Naive thymus-derived CD4-positive, alpha-beta T cell (primary cell): ENCODE data around the gene PADI2. TPM values are rescaled to one million over a fixed set of nuclear protein-coding genes. Genes with fewer than 3 reads are reported as not detected.
A peak's percentile ranks its signal among the peaks of the same experiment; 100 is the strongest.

Experiments used
- ATAC-seq: fragments of 150-1000 bp; cut with Tn5 transposase; 2 replicates; pipeline ENCODE4 v1.10.0; 2021; ENCODE audit warnings: mild to moderate bottlenecking, moderate library complexity
- CTCF ChIA-PET: fragments of 350-600 bp; sonication (Branson Sonifier 250); formaldehyde crosslinking; loops from one replicate; lab custom pipeline; 2021; ENCODE audit warnings: antibody characterized with exemption; lab: Charles Lee
- POLR2A ChIA-PET: fragments of 350-600 bp; sonication (Branson Sonifier 250); formaldehyde crosslinking; loops from one replicate; lab custom pipeline; 2021; ENCODE audit warnings: antibody characterized with exemption, inconsistent platforms; lab: Charles Lee
- DNase-seq, 9 donors: peaks; one replicate each; pipeline versions ENCODE4 v3.0.0 to v3.0.0-alpha.2; 2020 to 2022; ENCODE audit warnings: mixed read lengths in 1 of 9
- H3K27ac ChIP-seq: one replicate; pipeline ENCODE4 v1.7.0; 2013; ENCODE audit warnings: mild to moderate bottlenecking, low read depth, low read length, moderate library complexity
- H3K27me3 ChIP-seq, 2 donors: one replicate each; pipeline ENCODE4 v1.7.0; 2013; ENCODE audit warnings: low read length in 2 of 2, mild to moderate bottlenecking in 2 of 2, moderate library complexity in 2 of 2; ENCODE audit not compliant: control insufficient read depth in 2 of 2, insufficient read depth in 2 of 2
- H3K36me3 ChIP-seq, 3 experiments: 1 replicate in 2 of 3; 2 replicates in 1 of 3; pipeline ENCODE4 v1.7.0; 2013; ENCODE audit warnings: low read length in 3 of 3, mild to moderate bottlenecking in 3 of 3, moderate library complexity in 1 of 3; ENCODE audit not compliant: insufficient read depth in 3 of 3, control insufficient read depth in 2 of 3
- H3K4me1 ChIP-seq, 2 donors: one replicate each; pipeline ENCODE4 v1.7.0; 2013; ENCODE audit warnings: low read length in 2 of 2, mild to moderate bottlenecking in 2 of 2, moderate library complexity in 1 of 2; ENCODE audit not compliant: control insufficient read depth in 2 of 2, insufficient read depth in 2 of 2
- H3K4me3 ChIP-seq: 2 replicates; pipeline ENCODE4 v1.7.0; 2013; ENCODE audit warnings: mild to moderate bottlenecking, low read length
- H3K9me3 ChIP-seq, 3 experiments: 1 replicate in 2 of 3; 2 replicates in 1 of 3; pipeline ENCODE4 v1.7.0; 2013; ENCODE audit warnings: low read length in 3 of 3; ENCODE audit not compliant: control insufficient read depth in 2 of 3
- H3K27ac Mint-ChIP-seq, 9 donors: one replicate each; pipeline ENCODE4 v1.8.0; 2020 to 2022; ENCODE audit warnings: mixed read lengths in 9 of 9, mild to moderate bottlenecking in 8 of 9, moderate library complexity in 5 of 9, inconsistent platforms in 2 of 9
- H3K27me3 Mint-ChIP-seq, 5 donors: one replicate each; pipeline ENCODE4 v1.8.0; 2021 to 2022; ENCODE audit warnings: mixed read lengths in 5 of 5, mild to moderate bottlenecking in 1 of 5
- H3K36me3 Mint-ChIP-seq, 5 donors: one replicate each; pipeline ENCODE4 v1.8.0; 2020 to 2022; ENCODE audit warnings: mixed read lengths in 5 of 5, mild to moderate bottlenecking in 3 of 5, inconsistent platforms in 1 of 5
- H3K4me1 Mint-ChIP-seq, 7 donors: one replicate each; pipeline ENCODE4 v1.8.0; 2020 to 2022; ENCODE audit warnings: mixed read lengths in 7 of 7, mild to moderate bottlenecking in 3 of 7, inconsistent platforms in 1 of 7
- H3K4me3 Mint-ChIP-seq, 10 donors: one replicate each; pipeline ENCODE4 v1.8.0; 2020 to 2022; ENCODE audit warnings: mild to moderate bottlenecking in 10 of 10, mixed read lengths in 10 of 10, moderate library complexity in 6 of 10, inconsistent platforms in 2 of 10
- H3K9me3 Mint-ChIP-seq, 11 donors: one replicate each; pipeline ENCODE4 v1.8.0; 2020 to 2022; ENCODE audit warnings: mixed read lengths in 11 of 11, mild to moderate bottlenecking in 4 of 11, inconsistent platforms in 1 of 11, moderate library complexity in 1 of 11
- intact Hi-C, 2 donors: fragments of 100-400 bp; cut with micrococcal nuclease; formaldehyde crosslinking; loops; one replicate each; pipeline ENCODE4 v1.15.1; 2023
- polyA plus RNA-seq, 2 donors: library from polyadenylated mRNA; unstranded; fragments of 300-500 nt; fragmentation: Illumina TruSeq; gene quantifications; one replicate each; pipeline ENCODE4 v1.2.3, GENCODE V29; 2021
- total RNA-seq, 6 experiments: library from RNA in 5 of 6; stranded (reverse) in 5 of 6; gene quantifications; 1 replicate in 5 of 6; 2 replicates in 1 of 6; pipeline ENCODE4 v1.2.3 and lab custom pipeline; 2021 to 2026

Gene PADI2
- total and polyA plus RNA-seq, 7 experiments from 2014 or later: 0.08 to 11.2 (median 0.12) TPM; not detected in 2

DNA sequence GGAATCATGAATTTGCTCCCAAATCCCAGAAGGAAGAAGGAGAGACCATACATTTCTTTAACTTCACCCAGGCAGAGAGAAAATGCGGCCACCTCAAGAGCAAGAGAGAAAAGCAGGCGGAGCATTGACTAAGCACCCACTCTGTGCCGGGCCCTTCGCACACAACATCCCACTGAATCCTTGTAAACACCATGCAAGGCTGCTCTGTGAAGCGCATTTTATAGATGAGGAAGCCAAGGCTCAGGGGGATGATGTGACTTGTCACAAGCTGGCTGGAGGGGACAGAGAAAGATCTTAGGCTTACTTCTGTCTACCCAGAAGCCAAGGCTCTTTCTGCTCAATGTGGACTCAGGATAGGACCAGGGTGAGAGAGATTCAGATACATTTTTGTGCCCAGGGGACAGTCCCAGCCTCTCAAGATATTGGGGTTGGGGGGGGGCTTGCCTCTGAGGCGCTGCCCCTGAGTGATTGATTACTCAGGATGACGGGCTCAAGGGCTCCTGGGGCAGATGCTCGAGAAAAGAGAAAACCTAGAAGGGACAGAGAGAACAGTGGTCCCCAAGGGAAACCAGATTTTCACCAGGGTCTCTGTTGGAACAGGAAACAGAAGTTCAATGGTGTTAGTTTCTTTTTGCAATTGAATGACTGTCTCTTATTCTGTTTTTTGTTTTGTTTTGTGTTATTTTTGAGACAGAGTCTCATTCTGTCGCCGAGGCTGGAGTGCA, 19.5 kb downstream of the PADI2 start:
- no peak overlapping the region for H3K27ac ChIP-seq
- Mint-ChIP-seq H3K27me3 (peaks cover 0 to 3% (median 0%) of the 10 kb centered on the region in 5 donors), H3K9me3 (no peaks in the 10 kb centered on the region), H3K36me3 (no peaks in the 10 kb centered on the region), H3K4me1 (peaks cover 0 to 3% (median 0%) of the 10 kb centered on the region in 7 donors), H3K27ac (no peak overlapping the region), H3K4me3 (no peak overlapping the region)
- H3K27me3 ChIP-seq: no peaks in the 10 kb centered on the region
- no peaks in the 10 kb centered on the region for H3K36me3 ChIP-seq
- no peak overlapping the region for H3K4me3 ChIP-seq
- ChIA-PET POLR2A (no interaction called here), CTCF (no interaction called here)
- H3K4me1 ChIP-seq: no peaks in the 10 kb centered on the region
- no peaks in the 10 kb centered on the region for H3K9me3 ChIP-seq
- intact Hi-C loops: no loop called here
- ATAC-seq: no peak
- no peak for DNase-seq

DNA sequence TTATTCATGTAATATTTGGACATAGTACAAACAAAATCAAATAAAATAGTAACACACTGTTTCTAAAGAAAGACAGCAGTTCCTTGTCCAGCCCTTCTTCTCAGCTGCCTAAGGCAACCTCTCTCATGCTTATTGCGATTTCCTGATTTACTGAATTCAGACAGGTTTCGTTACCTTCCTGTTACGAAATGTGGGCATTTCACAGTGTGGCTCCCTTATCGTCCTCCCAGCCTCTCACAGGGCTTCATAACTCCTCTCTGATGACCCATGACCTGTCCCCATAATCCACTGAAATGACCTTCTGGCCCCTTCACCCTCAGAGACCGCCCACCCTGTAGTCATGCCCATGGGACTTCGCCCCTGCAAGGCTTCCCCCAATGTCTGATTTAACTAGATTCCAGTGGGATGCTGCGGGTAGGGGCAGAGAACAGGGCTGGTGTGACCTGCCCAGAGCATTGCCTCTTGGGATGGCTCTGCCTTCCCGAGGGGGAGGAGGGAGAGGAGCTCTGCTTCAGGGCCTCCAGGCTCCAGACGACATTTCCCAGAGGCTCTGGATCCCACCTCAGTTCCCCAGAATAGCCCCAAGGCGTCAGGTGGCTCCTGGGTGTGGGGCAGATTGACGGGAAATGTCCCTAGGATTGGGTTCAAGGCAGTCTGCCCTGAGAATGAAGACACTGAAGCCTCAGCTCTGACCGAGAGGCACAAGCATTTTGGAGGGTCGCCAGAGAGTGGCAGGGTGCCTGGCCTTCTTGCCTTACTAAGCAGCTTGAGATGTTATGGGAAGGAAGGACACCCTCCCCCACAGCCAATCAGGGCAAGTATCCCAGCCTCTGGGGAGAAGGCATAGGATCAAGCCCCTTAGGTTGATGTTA, 20.6 kb downstream of the PADI2 start:
- Histone ChIP-seq H3K4me1 (no peaks in the 10 kb centered on the region), H3K4me3 (no peak overlapping the region), H3K27me3 (no peaks in the 10 kb centered on the region), H3K36me3 (no peaks in the 10 kb centered on the region), H3K27ac (no peak overlapping the region), H3K9me3 (no peaks in the 10 kb centered on the region)
- Mint-ChIP-seq H3K4me3 (no peak overlapping the region), H3K27ac (no peak overlapping the region), H3K4me1 (peaks cover 0 to 3% (median 0%) of the 10 kb centered on the region in 7 donors), H3K27me3 (peaks cover 0 to 3% (median 0%) of the 10 kb centered on the region in 5 donors), H3K9me3 (no peaks in the 10 kb centered on the region), H3K36me3 (no peaks in the 10 kb centered on the region)
- ATAC-seq (peak; percentile 64), DNase-seq (no peak)
- intact Hi-C loops: no loop called here
- POLR2A ChIA-PET: no interaction called here
- CTCF ChIA-PET: no interaction called here

DNA sequence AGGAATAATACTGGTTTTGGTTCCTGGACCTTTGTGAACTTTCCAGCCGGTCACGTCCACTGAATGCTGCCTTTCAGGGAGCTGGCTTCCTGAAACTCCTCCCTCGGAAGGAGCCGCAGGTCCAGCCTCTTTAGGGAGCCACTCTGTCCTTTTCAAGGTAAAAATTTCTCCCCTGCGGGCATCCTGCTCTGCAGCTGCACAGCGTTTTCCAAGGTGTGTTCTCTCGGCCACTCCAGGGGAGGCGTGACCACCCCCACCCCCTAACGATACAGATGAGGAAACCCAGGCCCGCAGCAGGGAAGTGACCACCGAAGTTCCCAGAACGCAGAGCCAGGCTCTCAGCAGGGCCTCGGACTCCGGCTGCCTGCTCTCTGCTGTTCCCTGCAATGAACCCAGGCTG, 21.5 kb downstream of the PADI2 start:
- H3K27me3 Mint-ChIP-seq: peaks cover 0 to 1% (median 0%) of the 10 kb centered on the region in 5 donors
- intact Hi-C loops: no loop called here
- ATAC-seq (no peak), DNase-seq (no peak)
- H3K4me3 Mint-ChIP-seq: no peak overlapping the region
- Histone ChIP-seq H3K36me3 (no peaks in the 10 kb centered on the region), H3K4me1 (no peaks in the 10 kb centered on the region), H3K27ac (no peak overlapping the region), H3K4me3 (no peak overlapping the region), H3K9me3 (no peaks in the 10 kb centered on the region), H3K27me3 (no peaks in the 10 kb centered on the region)
- H3K9me3 Mint-ChIP-seq: no peaks in the 10 kb centered on the region
- peaks cover 0 to 3% (median 0%) of the 10 kb centered on the region in 7 donors for H3K4me1 Mint-ChIP-seq
- no peaks in the 10 kb centered on the region for H3K36me3 Mint-ChIP-seq
- ChIA-PET CTCF (no interaction called here), POLR2A (no interaction called here)
- no peak overlapping the region for H3K27ac Mint-ChIP-seq

DNA sequence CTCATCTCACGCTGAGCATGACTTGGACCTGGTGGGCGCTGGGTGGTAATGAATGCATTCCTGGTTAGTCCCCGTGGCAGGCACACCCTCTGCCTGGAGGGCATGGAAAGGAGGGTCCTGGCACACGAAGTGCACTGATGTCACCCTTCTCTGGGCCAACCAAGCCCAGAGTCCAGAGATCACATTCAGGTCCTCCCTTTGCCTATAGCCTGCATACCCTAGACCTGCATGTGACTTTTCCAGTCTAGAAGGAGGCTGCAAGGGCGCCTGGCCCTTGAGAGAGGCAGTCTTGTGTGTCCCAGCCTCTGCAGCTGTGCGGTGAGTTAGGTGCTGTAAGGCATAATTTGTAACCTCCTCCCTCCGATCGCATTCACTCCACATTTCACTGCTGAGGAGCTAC, 22.1 kb downstream of the PADI2 start:
- no peaks in the 10 kb centered on the region for H3K27me3 ChIP-seq
- ChIA-PET POLR2A (no interaction called here), CTCF (no interaction called here)
- H3K4me3 ChIP-seq: no peak overlapping the region
- no peaks in the 10 kb centered on the region for H3K27me3 Mint-ChIP-seq
- no peak overlapping the region for H3K27ac ChIP-seq
- no peak overlapping the region for H3K4me3 Mint-ChIP-seq
- H3K4me1 Mint-ChIP-seq: peaks cover 0 to 3% (median 0%) of the 10 kb centered on the region in 7 donors
- no peaks in the 10 kb centered on the region for H3K9me3 ChIP-seq
- no peaks in the 10 kb centered on the region for H3K36me3 ChIP-seq
- H3K4me1 ChIP-seq: no peaks in the 10 kb centered on the region
- no peak overlapping the region for H3K27ac Mint-ChIP-seq
- no peaks in the 10 kb centered on the region for H3K36me3 Mint-ChIP-seq
- no peaks in the 10 kb centered on the region for H3K9me3 Mint-ChIP-seq
- ATAC-seq: no peak
- no peak for DNase-seq
- intact Hi-C loops: no loop called here

DNA sequence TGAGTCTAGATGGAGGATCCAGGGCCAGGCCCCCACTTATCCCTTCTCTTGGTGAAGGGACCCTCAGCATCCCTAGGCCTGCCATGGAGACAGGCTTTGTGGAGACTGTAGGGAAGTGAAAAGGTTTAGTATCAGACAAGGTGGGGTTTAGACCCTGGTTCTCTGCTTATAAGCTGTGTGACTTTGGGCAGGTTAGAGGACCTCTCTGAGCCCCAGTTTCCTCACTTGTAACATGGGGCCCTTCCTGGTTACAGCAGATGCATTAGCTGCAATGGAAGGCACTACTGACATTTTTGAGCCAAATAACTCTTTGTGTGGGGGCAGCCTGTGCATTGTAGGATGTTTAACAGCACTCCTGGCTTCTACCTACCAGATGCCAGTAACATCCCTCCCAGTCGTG, 22.7 kb downstream of the PADI2 start:
- POLR2A ChIA-PET: no interaction called here
- H3K27me3 ChIP-seq: no peaks in the 10 kb centered on the region
- no peak overlapping the region for H3K27ac Mint-ChIP-seq

DNA sequence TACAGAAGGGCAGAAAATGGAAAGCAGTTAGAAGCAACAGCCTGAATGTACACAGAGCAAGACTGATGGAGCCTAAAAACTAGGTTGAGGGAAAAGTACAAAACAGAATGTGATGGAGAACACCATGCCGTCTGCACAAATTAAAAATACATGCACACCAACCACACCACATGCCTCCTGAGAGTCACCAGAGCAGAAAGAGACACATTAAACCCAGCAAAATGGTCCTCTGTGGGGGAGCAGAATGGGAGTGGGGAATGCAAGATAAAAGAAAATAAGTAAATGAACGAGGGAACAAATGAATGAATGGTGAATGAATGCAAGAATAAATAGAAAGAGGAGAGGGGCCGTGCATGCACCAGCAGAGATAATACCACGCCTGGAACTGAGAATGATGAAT, 24.1 kb downstream of the PADI2 start:
- DNase-seq: no peak

More for the DNA sequence above, 22.7 kb downstream of the PADI2 start:
- Mint-ChIP-seq H3K4me3 (no peak overlapping the region), H3K9me3 (no peaks in the 10 kb centered on the region), H3K27me3 (no peaks in the 10 kb centered on the region), H3K4me1 (peaks cover 0 to 3% (median 0%) of the 10 kb centered on the region in 7 donors), H3K36me3 (no peaks in the 10 kb centered on the region)
- DNase-seq (no peak), ATAC-seq (no peak)
- no peaks in the 10 kb centered on the region for H3K4me1 ChIP-seq
- intact Hi-C loops: no loop called here
- H3K4me3 ChIP-seq: no peak overlapping the region
- no peaks in the 10 kb centered on the region for H3K36me3 ChIP-seq
- H3K27ac ChIP-seq: no peak overlapping the region
- CTCF ChIA-PET: no interaction called here
- no peaks in the 10 kb centered on the region for H3K9me3 ChIP-seq

More for the DNA sequence above, 24.1 kb downstream of the PADI2 start:
- Histone ChIP-seq H3K27ac (no peak overlapping the region), H3K4me1 (no peaks in the 10 kb centered on the region), H3K27me3 (no peaks in the 10 kb centered on the region), H3K36me3 (no peaks in the 10 kb centered on the region), H3K9me3 (no peaks in the 10 kb centered on the region), H3K4me3 (no peak overlapping the region)
- no peaks in the 10 kb centered on the region for H3K27me3 Mint-ChIP-seq
- H3K36me3 Mint-ChIP-seq: no peaks in the 10 kb centered on the region
- H3K9me3 Mint-ChIP-seq: no peaks in the 10 kb centered on the region
- H3K4me1 Mint-ChIP-seq: peaks cover 0 to 2% (median 0%) of the 10 kb centered on the region in 7 donors
- H3K4me3 Mint-ChIP-seq: no peak overlapping the region
- no peak for ATAC-seq
- intact Hi-C loops: no loop called here
- POLR2A ChIA-PET: no interaction called here
- CTCF ChIA-PET: no interaction called here
- no peak overlapping the region for H3K27ac Mint-ChIP-seq
